Urothelium cell line (cell line): ENCODE data around the gene EPS8.

Experiments used
- DNase-seq: peaks from one replicate; pipeline ENCODE4 v3.0.0; 2011; ENCODE audit warnings: low spot score, mixed read lengths
- FAIRE-seq: peaks from 2 replicates; lab custom pipeline; 2011; peaks lifted over from hg19 to GRCh38; lab: Jason Lieb, UNC

EPS8 gene

DNA sequence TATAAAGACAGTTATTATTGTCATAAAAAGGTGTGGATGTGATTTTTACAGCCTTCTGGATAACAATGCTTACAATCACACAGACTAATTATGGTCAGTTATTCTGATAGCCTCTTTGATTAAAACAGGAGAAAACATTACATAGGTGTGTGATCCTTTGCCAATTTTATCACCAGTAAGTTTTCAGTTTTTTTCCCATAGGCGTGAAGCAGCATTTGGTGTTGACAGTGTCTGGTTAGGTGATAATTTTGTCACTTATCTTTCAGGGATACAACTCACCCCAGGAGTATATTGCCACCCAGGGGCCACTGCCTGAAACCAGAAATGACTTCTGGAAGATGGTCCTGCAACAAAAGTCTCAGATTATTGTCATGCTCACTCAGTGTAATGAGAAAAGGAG is 208.8 kb downstream of the EPS8 start:
- FAIRE-seq (no peak), DNase-seq (no peak)

GRCh38 chr12:15575671-15576541 is 213.3 kb downstream of the EPS8 start:
- DNase-seq: no peak
- no peak for FAIRE-seq

DNA sequence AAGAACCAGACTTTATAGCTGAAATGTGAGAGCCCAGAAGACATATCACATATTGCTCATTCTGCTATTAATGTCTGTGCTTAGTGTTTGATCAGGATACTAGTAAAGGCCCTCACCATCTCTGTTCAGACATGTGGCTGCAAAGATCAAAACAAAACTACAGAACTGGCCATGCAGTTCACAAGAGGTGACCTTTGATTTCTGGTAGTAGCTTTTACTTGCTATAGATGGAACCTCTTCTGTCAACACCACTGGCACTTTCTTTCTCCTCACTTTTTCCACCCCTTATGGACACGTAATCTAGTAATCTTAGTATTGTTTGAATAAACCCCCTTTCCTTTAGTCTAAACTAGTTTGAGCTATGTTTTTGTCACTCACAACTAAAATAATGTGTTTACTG is 214.8 kb downstream of the EPS8 start:
- FAIRE-seq: no peak
- DNase-seq: no peak
